CD4-positive, CD25-positive, alpha-beta regulatory T cell (primary cell): ENCODE data around the gene GABPB1. TPM values are rescaled to one million over a fixed set of nuclear protein-coding genes. Genes with fewer than 3 reads are reported as not detected.

ENCODE experiments used
- ATAC-seq, 2 donors: fragments of 150-1000 bp; cut with Tn5 transposase; one replicate each; pipeline ENCODE4 v1.10.0; 2021; ENCODE audit warnings: low read depth in 2 of 2, moderate number of reproducible peaks in 2 of 2, moderate library complexity in 1 of 2
- DNase-seq, 3 donors: peaks; one replicate each; pipeline versions ENCODE4 v3.0.0 to v3.0.0-alpha.2; 2012 to 2022; ENCODE audit warnings: mixed read lengths in 1 of 3
- H3K27ac ChIP-seq: one replicate; pipeline ENCODE4 v1.7.0; 2013; ENCODE audit warnings: mild to moderate bottlenecking, low read length; ENCODE audit not compliant: insufficient read depth, poor library complexity, severe bottlenecking
- H3K27me3 ChIP-seq: one replicate; pipeline ENCODE4 v1.7.0; 2013; ENCODE audit warnings: low read length; ENCODE audit not compliant: control insufficient read depth, insufficient read depth
- H3K36me3 ChIP-seq: one replicate; pipeline ENCODE4 v1.7.0; 2013; ENCODE audit warnings: mild to moderate bottlenecking, low read length, moderate library complexity; ENCODE audit not compliant: control insufficient read depth, insufficient read depth
- H3K4me1 ChIP-seq: 2 replicates; pipeline ENCODE4 v1.7.0; 2013; ENCODE audit warnings: mild to moderate bottlenecking, low read length; ENCODE audit not compliant: insufficient read depth, control insufficient read depth, poor library complexity, severe bottlenecking
- H3K4me3 ChIP-seq: one replicate; pipeline ENCODE4 v1.7.0; 2013; ENCODE audit warnings: low read depth, mild to moderate bottlenecking, low read length, moderate library complexity
- H3K9me3 ChIP-seq, 2 experiments: 1 replicate in 1 of 2; 2 replicates in 1 of 2; pipeline ENCODE4 v1.7.0; 2013; ENCODE audit warnings: low read length in 2 of 2, mild to moderate bottlenecking in 1 of 2, moderate library complexity in 1 of 2; ENCODE audit not compliant: control insufficient read depth in 2 of 2
- H3K27ac Mint-ChIP-seq, 3 donors: one replicate each; pipeline ENCODE4 v1.8.0; 2020 to 2022; ENCODE audit warnings: mild to moderate bottlenecking in 3 of 3, mixed read lengths in 3 of 3, moderate library complexity in 2 of 3
- H3K27me3 Mint-ChIP-seq: one replicate; pipeline ENCODE4 v1.8.0; 2022; ENCODE audit warnings: mild to moderate bottlenecking, mixed read lengths
- H3K36me3 Mint-ChIP-seq: one replicate; pipeline ENCODE4 v1.8.0; 2020; ENCODE audit warnings: mixed read lengths
- H3K4me1 Mint-ChIP-seq, 4 donors: one replicate each; pipeline ENCODE4 v1.8.0; 2020 to 2022; ENCODE audit warnings: mixed read lengths in 4 of 4, mild to moderate bottlenecking in 1 of 4
- H3K4me3 Mint-ChIP-seq, 4 donors: one replicate each; pipeline ENCODE4 v1.8.0; 2020 to 2022; ENCODE audit warnings: mild to moderate bottlenecking in 4 of 4, mixed read lengths in 4 of 4, moderate library complexity in 3 of 4
- H3K9me3 Mint-ChIP-seq, 7 donors: one replicate each; pipeline ENCODE4 v1.8.0; 2020 to 2022; ENCODE audit warnings: mixed read lengths in 7 of 7, mild to moderate bottlenecking in 3 of 7, moderate library complexity in 2 of 7
- polyA plus RNA-seq, 4 donors: library from polyadenylated mRNA; unstranded; fragments of 300-500 nt; fragmentation: Illumina TruSeq; gene quantifications; one replicate each; pipeline ENCODE4 v1.2.3, GENCODE V29; 2021
- total RNA-seq: library from RNA; stranded (reverse); gene quantifications from one replicate; pipeline ENCODE4 v1.2.3, GENCODE V29; 2022

GABPB1 gene
- total and polyA plus RNA-seq, 5 donors from 2014 or later = 29.9 to 38.3 (median 31.2) TPM

- Histone ChIP-seq H3K27me3 (no peaks in the 10 kb centered on the region), H3K4me3 (no peak overlapping the region), H3K36me3 (no peaks in the 10 kb centered on the region), H3K9me3 (no peaks in the 10 kb centered on the region), H3K4me1 (peaks cover 12% of the 10 kb centered on the region), H3K27ac (no peak overlapping the region)
- Mint-ChIP-seq H3K4me3 (no peak overlapping the region), H3K4me1 (peaks cover 13 to 25% (median 17%) of the 10 kb centered on the region in 4 donors), H3K36me3 (no peaks in the 10 kb centered on the region), H3K27ac (peak overlapping the region in 2 of 3 donors; percentile 67 to 91), H3K27me3 (no peaks in the 10 kb centered on the region), H3K9me3 (peaks cover 0 to 2% (median 0%) of the 10 kb centered on the region in 7 donors)
- DNase-seq = no peak
- ATAC-seq = no peak
Observed at GRCh38 chr15:50249704-50250103, 105.3 kb downstream of the GABPB1 start.

- DNase-seq = no peak
- Mint-ChIP-seq H3K4me1 (peaks cover 13 to 25% (median 17%) of the 10 kb centered on the region in 4 donors), H3K9me3 (peaks cover 0 to 2% (median 0%) of the 10 kb centered on the region in 7 donors), H3K27me3 (no peaks in the 10 kb centered on the region), H3K27ac (peak overlapping the region in 2 of 3 donors; percentile 91 to 96), H3K4me3 (peak overlapping the region in 2 of 4 donors; percentile 28 to 52), H3K36me3 (no peaks in the 10 kb centered on the region)
- Histone ChIP-seq H3K27ac (no peak overlapping the region), H3K36me3 (no peaks in the 10 kb centered on the region), H3K27me3 (no peaks in the 10 kb centered on the region), H3K9me3 (no peaks in the 10 kb centered on the region), H3K4me3 (no peak overlapping the region), H3K4me1 (peaks cover 12% of the 10 kb centered on the region)
- no peak for ATAC-seq
Observed at GRCh38 chr15:50248994-50249582, 105.9 kb downstream of the GABPB1 start.

- Histone ChIP-seq H3K36me3 (no peaks in the 10 kb centered on the region), H3K27me3 (no peaks in the 10 kb centered on the region), H3K9me3 (no peaks in the 10 kb centered on the region), H3K4me1 (peaks cover 12% of the 10 kb centered on the region), H3K4me3 (peak overlapping the region; percentile 61), H3K27ac (peak overlapping the region; percentile 52)
- no peaks in the 10 kb centered on the region for H3K36me3 Mint-ChIP-seq
- peak in 2 of 3 donors; percentile 45 to 86 for DNase-seq
- H3K4me3 Mint-ChIP-seq = peak overlapping the region; percentile 38 to 88 (median 72)
- peak overlapping the region; percentile 82 to 96 (median 91) for H3K27ac Mint-ChIP-seq
- peaks cover 13 to 25% (median 17%) of the 10 kb centered on the region in 4 donors for H3K4me1 Mint-ChIP-seq
- H3K9me3 Mint-ChIP-seq = peaks cover 0 to 2% (median 0%) of the 10 kb centered on the region in 7 donors
- ATAC-seq = peak; percentile 81 to 89
- no peaks in the 10 kb centered on the region for H3K27me3 Mint-ChIP-seq
Observed at GRCh38 chr15:50247819-50248655, 107.0 kb downstream of the GABPB1 start.

GRCh38 chr15:50246631-50247030, 108.4 kb downstream of the GABPB1 start:
- Mint-ChIP-seq H3K9me3 (peaks cover 0 to 2% (median 0%) of the 10 kb centered on the region in 7 donors), H3K4me1 (peaks cover 13 to 25% (median 17%) of the 10 kb centered on the region in 4 donors), H3K27ac (peak overlapping the region in 2 of 3 donors; percentile 8 to 47), H3K4me3 (no peak overlapping the region), H3K36me3 (no peaks in the 10 kb centered on the region), H3K27me3 (no peaks in the 10 kb centered on the region)
- no peak for DNase-seq
- Histone ChIP-seq H3K4me1 (peaks cover 12% of the 10 kb centered on the region), H3K4me3 (no peak overlapping the region), H3K27ac (no peak overlapping the region), H3K9me3 (no peaks in the 10 kb centered on the region), H3K27me3 (no peaks in the 10 kb centered on the region), H3K36me3 (no peaks in the 10 kb centered on the region)
- no peak for ATAC-seq

- H3K9me3 Mint-ChIP-seq = peaks cover 0 to 2% (median 0%) of the 10 kb centered on the region in 7 donors
- DNase-seq = no peak
- peaks cover 12% of the 10 kb centered on the region for H3K4me1 ChIP-seq
- H3K27me3 ChIP-seq = no peaks in the 10 kb centered on the region
- H3K27me3 Mint-ChIP-seq = no peaks in the 10 kb centered on the region
- H3K4me1 Mint-ChIP-seq = peaks cover 13 to 25% (median 20%) of the 10 kb centered on the region in 4 donors
- ATAC-seq = no peak
- no peak overlapping the region for H3K4me3 ChIP-seq
- no peak overlapping the region for H3K27ac ChIP-seq
- no peaks in the 10 kb centered on the region for H3K36me3 Mint-ChIP-seq
- H3K36me3 ChIP-seq = no peaks in the 10 kb centered on the region
- no peaks in the 10 kb centered on the region for H3K9me3 ChIP-seq
- no peak overlapping the region for H3K4me3 Mint-ChIP-seq
- no peak overlapping the region for H3K27ac Mint-ChIP-seq
Observed at GRCh38 chr15:50244959-50245624, 109.9 kb downstream of the GABPB1 start.

GRCh38 chr15:50244153-50244552, 110.8 kb downstream of the GABPB1 start:
- no peaks in the 10 kb centered on the region for H3K27me3 ChIP-seq
- no peak for DNase-seq
- H3K36me3 ChIP-seq = no peaks in the 10 kb centered on the region
- Mint-ChIP-seq H3K9me3 (peaks cover 0 to 2% (median 0%) of the 10 kb centered on the region in 7 donors), H3K27ac (no peak overlapping the region), H3K4me1 (peaks cover 12 to 22% (median 18%) of the 10 kb centered on the region in 4 donors), H3K4me3 (no peak overlapping the region), H3K36me3 (no peaks in the 10 kb centered on the region), H3K27me3 (no peaks in the 10 kb centered on the region)
- H3K4me1 ChIP-seq = peaks cover 12% of the 10 kb centered on the region
- H3K27ac ChIP-seq = no peak overlapping the region
- ATAC-seq = no peak
- H3K9me3 ChIP-seq = no peaks in the 10 kb centered on the region
- H3K4me3 ChIP-seq = no peak overlapping the region

- Mint-ChIP-seq H3K4me1 (peaks cover 0 to 5% (median under 1%) of the 10 kb centered on the region in 4 donors), H3K4me3 (no peak overlapping the region), H3K9me3 (peaks cover 0 to 1% (median 0%) of the 10 kb centered on the region in 7 donors), H3K27me3 (no peaks in the 10 kb centered on the region), H3K27ac (no peak overlapping the region), H3K36me3 (no peaks in the 10 kb centered on the region)
- ATAC-seq (no peak), DNase-seq (no peak)
- Histone ChIP-seq H3K4me3 (no peak overlapping the region), H3K27ac (no peak overlapping the region), H3K36me3 (no peaks in the 10 kb centered on the region), H3K9me3 (no peaks in the 10 kb centered on the region), H3K4me1 (no peaks in the 10 kb centered on the region), H3K27me3 (no peaks in the 10 kb centered on the region)
Observed at GRCh38 chr15:50241684-50242450, 113.1 kb downstream of the GABPB1 start.
